ENCODE data around the gene POGK.

The POGK gene

DNA sequence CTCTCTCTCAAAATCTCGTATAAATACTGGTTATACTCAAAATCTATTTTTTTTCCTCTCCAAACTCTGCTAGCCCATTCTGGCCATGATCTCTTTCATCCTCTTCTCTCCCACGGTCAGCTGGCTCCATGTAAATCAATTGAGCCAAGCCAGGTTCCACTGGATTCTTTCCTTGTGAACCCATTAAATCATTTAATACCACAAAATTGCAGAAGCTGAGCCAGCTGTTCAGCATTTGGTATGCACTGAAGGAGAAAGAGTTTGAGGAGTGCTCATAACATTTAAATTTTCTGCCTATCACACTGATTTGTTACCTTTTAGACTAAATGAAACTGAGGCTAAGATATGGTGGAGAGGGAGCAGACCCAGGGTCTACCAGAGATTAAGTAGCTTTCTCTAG lies 65.9 kb downstream of the POGK start:
- DNase-seq: no peak

GRCh38 chr1:166905900-166906299 lies 66.6 kb downstream of the POGK start:
- no peak for DNase-seq

Measured in NCI-H526 treated with DMSO at 0.1 percent for 48 hours (cell line).